ENCODE measurements around the gene SPOCK1.

SPOCK1 gene

GRCh38 chr5:137328991-137329390, 170.1 kb downstream of the SPOCK1 start:
- Histone ChIP-seq H3K9me3 (ENCODE audit: control insufficient read depth in 1 of 2, low read length in 2 of 2) (no peaks in the 10 kb centered on the region), H3K27ac (ENCODE audit: low read depth, low read length) (no peak overlapping the region)

GRCh38 chr5:137328463-137328862, 170.7 kb downstream of the SPOCK1 start:
- H3K27me3 ChIP-seq (ENCODE audit: control insufficient read depth in 1 of 2, insufficient read depth in 2 of 2, low read length in 2 of 2): no peaks in the 10 kb centered on the region
- H3K4me1 ChIP-seq (ENCODE audit: control insufficient read depth in 1 of 2, insufficient read depth in 2 of 2, low read length in 2 of 2): no peaks in the 10 kb centered on the region
- H3K9me3 ChIP-seq (ENCODE audit: control insufficient read depth in 1 of 2, low read length in 2 of 2): no peaks in the 10 kb centered on the region
- H3K9ac ChIP-seq (ENCODE audit: low read depth in 1 of 2, low read length in 2 of 2): no peak overlapping the region
- H3K27ac ChIP-seq (ENCODE audit: low read depth, low read length): no peak overlapping the region
- no peak overlapping the region for H3K4me3 ChIP-seq (ENCODE audit: low read depth in 1 of 2, low read length in 2 of 2)
- H3K36me3 ChIP-seq (ENCODE audit: control insufficient read depth in 1 of 2, insufficient read depth in 2 of 2, low read length in 2 of 2): no peaks in the 10 kb centered on the region

More at GRCh38 chr5:137328991-137329390, 170.1 kb downstream of the SPOCK1 start:
- Histone ChIP-seq H3K27me3 (ENCODE audit: control insufficient read depth in 1 of 2, insufficient read depth in 2 of 2, low read length in 2 of 2) (no peaks in the 10 kb centered on the region), H3K36me3 (ENCODE audit: control insufficient read depth in 1 of 2, insufficient read depth in 2 of 2, low read length in 2 of 2) (no peaks in the 10 kb centered on the region), H3K4me1 (ENCODE audit: control insufficient read depth in 1 of 2, insufficient read depth in 2 of 2, low read length in 2 of 2) (no peaks in the 10 kb centered on the region), H3K4me3 (ENCODE audit: low read depth in 1 of 2, low read length in 2 of 2) (no peak overlapping the region), H3K9ac (ENCODE audit: low read depth in 1 of 2, low read length in 2 of 2) (no peak overlapping the region)

GRCh38 chr5:137325721-137326120, 173.4 kb downstream of the SPOCK1 start:
- Histone ChIP-seq H3K27me3 (ENCODE audit: control insufficient read depth in 1 of 2, insufficient read depth in 2 of 2, low read length in 2 of 2) (no peaks in the 10 kb centered on the region), H3K4me1 (ENCODE audit: control insufficient read depth in 1 of 2, insufficient read depth in 2 of 2, low read length in 2 of 2) (no peaks in the 10 kb centered on the region), H3K4me3 (ENCODE audit: low read depth in 1 of 2, low read length in 2 of 2) (no peak overlapping the region), H3K27ac (ENCODE audit: low read depth, low read length) (no peak overlapping the region), H3K9ac (ENCODE audit: low read depth in 1 of 2, low read length in 2 of 2) (no peak overlapping the region), H3K9me3 (ENCODE audit: control insufficient read depth in 1 of 2, low read length in 2 of 2) (no peaks in the 10 kb centered on the region), H3K36me3 (ENCODE audit: control insufficient read depth in 1 of 2, insufficient read depth in 2 of 2, low read length in 2 of 2) (no peaks in the 10 kb centered on the region)

GRCh38 chr5:137320056-137321045, 178.8 kb downstream of the SPOCK1 start:
- no peaks in the 10 kb centered on the region for H3K9me3 ChIP-seq (ENCODE audit: control insufficient read depth in 1 of 2, low read length in 2 of 2)
- no peak overlapping the region for H3K4me3 ChIP-seq (ENCODE audit: low read depth in 1 of 2, low read length in 2 of 2)
- H3K9ac ChIP-seq (ENCODE audit: low read depth in 1 of 2, low read length in 2 of 2): no peak overlapping the region
- H3K27me3 ChIP-seq (ENCODE audit: control insufficient read depth in 1 of 2, insufficient read depth in 2 of 2, low read length in 2 of 2): peaks cover 0 to 3% of the 10 kb centered on the region in 2 donors
- H3K4me1 ChIP-seq (ENCODE audit: control insufficient read depth in 1 of 2, insufficient read depth in 2 of 2, low read length in 2 of 2): no peaks in the 10 kb centered on the region
- no peaks in the 10 kb centered on the region for H3K36me3 ChIP-seq (ENCODE audit: control insufficient read depth in 1 of 2, insufficient read depth in 2 of 2, low read length in 2 of 2)
- no peak overlapping the region for H3K27ac ChIP-seq (ENCODE audit: low read depth, low read length)

GRCh38 chr5:137318027-137318426, 181.1 kb downstream of the SPOCK1 start:
- Histone ChIP-seq H3K9ac (ENCODE audit: low read depth in 1 of 2, low read length in 2 of 2) (no peak overlapping the region), H3K27ac (ENCODE audit: low read depth, low read length) (no peak overlapping the region), H3K4me3 (ENCODE audit: low read depth in 1 of 2, low read length in 2 of 2) (no peak overlapping the region), H3K4me1 (ENCODE audit: control insufficient read depth in 1 of 2, insufficient read depth in 2 of 2, low read length in 2 of 2) (no peaks in the 10 kb centered on the region), H3K27me3 (ENCODE audit: control insufficient read depth in 1 of 2, insufficient read depth in 2 of 2, low read length in 2 of 2) (peaks cover 0 to 3% of the 10 kb centered on the region in 2 donors), H3K36me3 (ENCODE audit: control insufficient read depth in 1 of 2, insufficient read depth in 2 of 2, low read length in 2 of 2) (no peaks in the 10 kb centered on the region), H3K9me3 (ENCODE audit: control insufficient read depth in 1 of 2, low read length in 2 of 2) (no peaks in the 10 kb centered on the region)

GRCh38 chr5:137316346-137316736, 182.8 kb downstream of the SPOCK1 start:
- H3K27me3 ChIP-seq (ENCODE audit: control insufficient read depth in 1 of 2, insufficient read depth in 2 of 2, low read length in 2 of 2): peaks cover 0 to 6% of the 10 kb centered on the region in 2 donors
- no peak overlapping the region for H3K4me3 ChIP-seq (ENCODE audit: low read depth in 1 of 2, low read length in 2 of 2)
- H3K9me3 ChIP-seq (ENCODE audit: control insufficient read depth in 1 of 2, low read length in 2 of 2): no peaks in the 10 kb centered on the region
- no peaks in the 10 kb centered on the region for H3K4me1 ChIP-seq (ENCODE audit: control insufficient read depth in 1 of 2, insufficient read depth in 2 of 2, low read length in 2 of 2)
- H3K27ac ChIP-seq (ENCODE audit: low read depth, low read length): no peak overlapping the region
- H3K9ac ChIP-seq (ENCODE audit: low read depth in 1 of 2, low read length in 2 of 2): no peak overlapping the region
- no peaks in the 10 kb centered on the region for H3K36me3 ChIP-seq (ENCODE audit: control insufficient read depth in 1 of 2, insufficient read depth in 2 of 2, low read length in 2 of 2)

GRCh38 chr5:137315534-137316345, 183.4 kb downstream of the SPOCK1 start:
- Histone ChIP-seq H3K4me1 (ENCODE audit: control insufficient read depth in 1 of 2, insufficient read depth in 2 of 2, low read length in 2 of 2) (no peaks in the 10 kb centered on the region), H3K9me3 (ENCODE audit: control insufficient read depth in 1 of 2, low read length in 2 of 2) (no peaks in the 10 kb centered on the region), H3K27ac (ENCODE audit: low read depth, low read length) (no peak overlapping the region), H3K9ac (ENCODE audit: low read depth in 1 of 2, low read length in 2 of 2) (no peak overlapping the region), H3K27me3 (ENCODE audit: control insufficient read depth in 1 of 2, insufficient read depth in 2 of 2, low read length in 2 of 2) (peaks cover 0 to 6% of the 10 kb centered on the region in 2 donors), H3K36me3 (ENCODE audit: control insufficient read depth in 1 of 2, insufficient read depth in 2 of 2, low read length in 2 of 2) (no peaks in the 10 kb centered on the region), H3K4me3 (ENCODE audit: low read depth in 1 of 2, low read length in 2 of 2) (no peak overlapping the region)

GRCh38 chr5:137315109-137315508, 184.0 kb downstream of the SPOCK1 start:
- no peaks in the 10 kb centered on the region for H3K9me3 ChIP-seq (ENCODE audit: control insufficient read depth in 1 of 2, low read length in 2 of 2)
- H3K9ac ChIP-seq (ENCODE audit: low read depth in 1 of 2, low read length in 2 of 2): no peak overlapping the region
- no peaks in the 10 kb centered on the region for H3K36me3 ChIP-seq (ENCODE audit: control insufficient read depth in 1 of 2, insufficient read depth in 2 of 2, low read length in 2 of 2)
- H3K4me3 ChIP-seq (ENCODE audit: low read depth in 1 of 2, low read length in 2 of 2): no peak overlapping the region
- H3K27ac ChIP-seq (ENCODE audit: low read depth, low read length): no peak overlapping the region
- peaks cover 0 to 4% of the 10 kb centered on the region in 2 donors for H3K27me3 ChIP-seq (ENCODE audit: control insufficient read depth in 1 of 2, insufficient read depth in 2 of 2, low read length in 2 of 2)
- no peaks in the 10 kb centered on the region for H3K4me1 ChIP-seq (ENCODE audit: control insufficient read depth in 1 of 2, insufficient read depth in 2 of 2, low read length in 2 of 2)

- no peak overlapping the region for H3K9ac ChIP-seq (ENCODE audit: low read depth in 1 of 2, low read length in 2 of 2)
- H3K4me1 ChIP-seq (ENCODE audit: control insufficient read depth in 1 of 2, insufficient read depth in 2 of 2, low read length in 2 of 2): no peaks in the 10 kb centered on the region
- H3K9me3 ChIP-seq (ENCODE audit: control insufficient read depth in 1 of 2, low read length in 2 of 2): no peaks in the 10 kb centered on the region
These were observed 185.5 kb downstream of the SPOCK1 start for GRCh38 chr5:137313526-137314175.

More at GRCh38 chr5:137313526-137314175, 185.5 kb downstream of the SPOCK1 start:
- Histone ChIP-seq H3K4me3 (ENCODE audit: low read depth in 1 of 2, low read length in 2 of 2) (no peak overlapping the region), H3K36me3 (ENCODE audit: control insufficient read depth in 1 of 2, insufficient read depth in 2 of 2, low read length in 2 of 2) (no peaks in the 10 kb centered on the region), H3K27ac (ENCODE audit: low read depth, low read length) (no peak overlapping the region), H3K27me3 (ENCODE audit: control insufficient read depth in 1 of 2, insufficient read depth in 2 of 2, low read length in 2 of 2) (peaks cover 0 to 3% of the 10 kb centered on the region in 2 donors)

Data from duodenal mucosa (tissue), 2 donors.